Measurements from ENCODE around the gene CHTOP.
A peak's percentile ranks its signal among the peaks of the same experiment; 100 is the strongest.
"Not testable (repeated sequence)": the region's sequence is repeated elsewhere in the genome, so short reads cannot be mapped to it uniquely, and the experiment has no call there.

Gene CHTOP

DNA sequence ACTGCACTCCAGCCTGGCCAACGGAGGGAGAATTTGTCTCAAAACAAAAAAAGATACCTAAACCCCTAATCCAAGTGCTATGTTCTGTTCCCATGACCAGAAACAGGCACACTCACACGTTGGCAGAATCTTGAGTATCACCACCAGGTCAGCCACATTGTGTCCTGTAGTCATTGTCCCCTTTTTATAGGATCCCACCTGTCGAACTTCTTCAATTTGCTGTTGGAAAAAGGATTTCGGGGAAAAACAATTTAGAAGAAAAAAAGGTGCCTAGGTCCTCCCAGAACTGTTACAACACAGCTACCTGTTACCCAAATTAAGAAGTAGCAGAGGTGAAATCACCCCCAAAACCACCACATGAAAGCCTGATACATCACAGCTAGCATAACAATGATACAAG lies 33.6 kb downstream of the CHTOP start:
- no peak for DNase-seq (ENCODE audit: low spot score)
- TF ChIP-seq, protein P1, sequence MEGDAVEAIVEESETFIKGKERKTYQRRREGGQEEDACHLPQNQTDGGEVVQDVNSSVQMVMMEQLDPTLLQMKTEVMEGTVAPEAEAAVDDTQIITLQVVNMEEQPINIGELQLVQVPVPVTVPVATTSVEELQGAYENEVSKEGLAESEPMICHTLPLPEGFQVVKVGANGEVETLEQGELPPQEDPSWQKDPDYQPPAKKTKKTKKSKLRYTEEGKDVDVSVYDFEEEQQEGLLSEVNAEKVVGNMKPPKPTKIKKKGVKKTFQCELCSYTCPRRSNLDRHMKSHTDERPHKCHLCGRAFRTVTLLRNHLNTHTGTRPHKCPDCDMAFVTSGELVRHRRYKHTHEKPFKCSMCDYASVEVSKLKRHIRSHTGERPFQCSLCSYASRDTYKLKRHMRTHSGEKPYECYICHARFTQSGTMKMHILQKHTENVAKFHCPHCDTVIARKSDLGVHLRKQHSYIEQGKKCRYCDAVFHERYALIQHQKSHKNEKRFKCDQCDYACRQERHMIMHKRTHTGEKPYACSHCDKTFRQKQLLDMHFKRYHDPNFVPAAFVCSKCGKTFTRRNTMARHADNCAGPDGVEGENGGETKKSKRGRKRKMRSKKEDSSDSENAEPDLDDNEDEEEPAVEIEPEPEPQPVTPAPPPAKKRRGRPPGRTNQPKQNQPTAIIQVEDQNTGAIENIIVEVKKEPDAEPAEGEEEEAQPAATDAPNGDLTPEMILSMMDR (IDR thresholded peaks at IDR 0.05; ENCODE audit: extremely low read depth, missing control alignments): no peak

GRCh38 chr1:153668672-153669071 lies 34.8 kb downstream of the CHTOP start:
- DNase-seq (ENCODE audit: low spot score): not testable (repeated sequence)

- DNase-seq (ENCODE audit: low spot score): no peak
- TF ChIP-seq, protein P1 (IDR thresholded peaks at IDR 0.05; ENCODE audit: extremely low read depth, missing control alignments): no peak
These were observed 35.7 kb downstream of the CHTOP start for GRCh38 chr1:153669606-153670005.

DNA sequence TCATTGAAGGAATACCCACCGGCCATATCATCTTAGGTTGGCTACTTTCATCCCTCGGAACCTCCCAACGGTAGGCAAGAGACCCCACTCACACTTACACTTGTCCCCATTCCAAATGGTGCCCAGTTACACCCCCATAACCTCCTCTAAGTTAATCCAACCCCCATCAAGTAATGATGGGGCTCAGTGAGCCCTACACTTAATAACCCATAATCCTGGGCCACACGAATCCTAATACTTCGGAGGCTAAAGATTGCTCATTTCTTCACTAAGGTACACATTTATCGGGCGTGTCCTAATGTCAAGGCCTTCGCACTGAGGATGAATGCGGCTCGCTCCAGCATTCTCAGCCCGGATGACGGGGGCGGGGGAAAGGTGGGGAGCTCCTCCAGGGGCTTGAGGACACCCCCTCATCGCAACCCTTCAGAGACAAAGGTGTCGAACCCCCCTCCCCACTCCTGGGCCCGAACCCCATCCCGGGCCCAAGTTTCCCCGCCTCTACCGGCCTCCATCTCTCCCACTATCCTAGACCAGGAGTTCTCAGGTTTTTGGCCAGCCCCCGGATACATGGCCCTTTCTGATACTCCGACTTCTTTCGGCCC lies 36.5 kb downstream of the CHTOP start:
- TF ChIP-seq, protein P1 (IDR thresholded peaks at IDR 0.05; ENCODE audit: extremely low read depth, missing control alignments): no peak
- DNase-seq (ENCODE audit: low spot score): no peak

DNA sequence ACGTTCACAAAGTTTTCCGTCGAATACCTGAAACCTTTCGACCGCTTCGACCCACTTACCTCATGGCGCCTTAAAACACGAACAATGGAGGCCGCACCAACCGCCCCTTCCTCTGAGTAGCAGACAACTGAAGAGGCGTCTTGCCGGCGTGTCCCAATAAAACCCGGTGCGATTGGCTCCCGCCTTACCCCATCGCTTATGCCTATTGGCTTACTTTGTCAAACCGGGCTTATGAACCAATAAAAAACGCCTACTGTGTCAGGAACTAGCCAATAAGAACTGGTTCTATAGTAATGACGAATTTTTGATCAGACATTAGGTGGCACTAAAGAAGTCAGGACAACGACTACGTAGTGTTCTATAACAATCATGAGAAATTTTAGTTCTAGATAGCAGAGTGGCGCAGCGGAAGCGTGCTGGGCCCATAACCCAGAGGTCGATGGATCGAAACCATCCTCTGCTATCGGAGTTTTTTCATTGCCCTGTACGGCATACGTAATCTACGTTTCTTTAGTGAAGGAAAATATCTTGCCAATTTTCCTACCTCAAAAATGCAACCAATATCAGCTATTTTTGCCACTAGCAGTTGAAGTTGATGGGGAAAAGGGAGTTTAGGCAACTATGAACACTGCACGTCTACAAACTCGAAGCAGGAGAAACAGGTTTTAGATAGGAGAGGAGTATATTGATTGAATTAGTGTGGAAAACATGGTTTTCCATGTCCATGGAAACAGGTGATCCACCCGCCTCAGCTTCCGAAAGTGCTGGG lies 37.2 kb downstream of the CHTOP start, which contains the start of gene ILF2:
Gene ILF2, minus strand, starts transcription at position 135 of the 769 bp plus-strand sequence. Its CDS starts 71 bp downstream, at position 64.
- TF ChIP-seq, protein P1 (IDR thresholded peaks at IDR 0.05; ENCODE audit: extremely low read depth, missing control alignments): peak; percentile 19
- DNase-seq (ENCODE audit: low spot score): peak; percentile 96

- DNase-seq (ENCODE audit: low spot score): not testable (repeated sequence)
These were observed 37.9 kb downstream of the CHTOP start for GRCh38 chr1:153671628-153672353.

DNA sequence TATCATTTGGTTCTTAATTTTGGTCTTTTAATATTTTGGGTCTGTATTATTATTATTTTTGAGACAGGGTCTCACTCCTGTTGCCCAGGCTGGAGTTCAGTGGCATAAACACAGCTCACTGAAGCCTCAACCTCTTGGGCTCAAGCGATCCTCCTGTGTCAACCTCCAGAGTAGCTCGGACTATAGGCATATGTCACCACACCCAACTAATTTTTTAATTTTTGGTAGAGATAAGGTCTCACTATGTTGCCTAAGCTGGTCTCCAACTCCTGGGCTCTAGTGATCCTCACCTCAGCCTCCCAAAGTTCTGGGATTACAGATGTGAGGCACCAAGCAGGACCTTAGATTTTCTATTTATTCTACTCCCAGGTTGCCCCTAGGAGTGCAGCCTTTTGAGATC lies 39.6 kb downstream of the CHTOP start:
- TF ChIP-seq, protein P1 (IDR thresholded peaks at IDR 0.05; ENCODE audit: extremely low read depth, missing control alignments): no peak
- DNase-seq (ENCODE audit: low spot score): no peak
